ENCODE results near the gene CGREF1. TPM values are rescaled to one million over a fixed set of nuclear protein-coding genes. Genes with fewer than 3 reads are reported as not detected.

CGREF1 gene
- total RNA-seq, 1 donor from 2014 or later: 2.2 TPM

- no peak for DNase-seq (ENCODE audit: extremely low spot score in 2 of 2)
Measured at GRCh38 chr2:27085062-27085672, 33.8 kb downstream of the CGREF1 start.

GRCh38 chr2:27084297-27085061 lies 34.4 kb downstream of the CGREF1 start:
- Histone ChIP-seq H3K4me3 (no peak overlapping the region), H3K27me3 (no peaks in the 10 kb centered on the region), H3K4me1 (peaks cover 65% of the 10 kb centered on the region), H3K27ac (peak overlapping the region; percentile 7), H3K9me3 (no peaks in the 10 kb centered on the region), H3K36me3 (no peaks in the 10 kb centered on the region)
- intact Hi-C loops (cut with DNase I): loop anchor here (5.0 to 10.0 kb wide), 2 partner anchors 50 to 122 kb away; partner anchors contain the start of gene TMEM214
- DNase-seq (ENCODE audit: extremely low spot score in 2 of 2): no peak
- TF ChIP-seq POLR2AphosphoS5 (IDR thresholded peaks at IDR 0.05; ENCODE audit: insufficient read depth in 1 of 2, low read depth in 1 of 2): no peak
- no peak for TF ChIP-seq CTCF (IDR thresholded peaks at IDR 0.05)
- TF ChIP-seq POLR2A (IDR thresholded peaks at IDR 0.05): no peak

More at GRCh38 chr2:27085062-27085672, 33.8 kb downstream of the CGREF1 start:
- Histone ChIP-seq H3K27ac (peak overlapping the region; percentile 83), H3K27me3 (no peaks in the 10 kb centered on the region), H3K9me3 (no peaks in the 10 kb centered on the region), H3K4me3 (peak overlapping the region; percentile 58 to 68), H3K36me3 (no peaks in the 10 kb centered on the region), H3K4me1 (peaks cover 58% of the 10 kb centered on the region)
- TF ChIP-seq POLR2AphosphoS5 (IDR thresholded peaks at IDR 0.05; ENCODE audit: insufficient read depth in 1 of 2, low read depth in 1 of 2): no peak
- TF ChIP-seq CTCF (IDR thresholded peaks at IDR 0.05): no peak
- no peak for TF ChIP-seq POLR2A (IDR thresholded peaks at IDR 0.05)
- intact Hi-C loops (cut with DNase I): loop anchor here (5.0 to 10.0 kb wide), 2 partner anchors 50 to 123 kb away; partner anchors contain the start of gene TMEM214

GRCh38 chr2:27083410-27084296 lies 35.3 kb downstream of the CGREF1 start:
- Histone ChIP-seq H3K27ac (no peak overlapping the region), H3K27me3 (no peaks in the 10 kb centered on the region), H3K4me3 (no peak overlapping the region), H3K9me3 (no peaks in the 10 kb centered on the region), H3K4me1 (peaks cover 67% of the 10 kb centered on the region), H3K36me3 (no peaks in the 10 kb centered on the region)
- no peak for TF ChIP-seq CTCF (IDR thresholded peaks at IDR 0.05)
- no peak for DNase-seq (ENCODE audit: extremely low spot score in 2 of 2)
- intact Hi-C loops (cut with DNase I): loop anchor here (10.0 kb wide), 1 partner anchor 49 kb away; the partner anchor contains the start of gene TMEM214

GRCh38 chr2:27082773-27083409 lies 36.0 kb downstream of the CGREF1 start:
- no peaks in the 10 kb centered on the region for H3K9me3 ChIP-seq
- H3K27ac ChIP-seq: no peak overlapping the region
- TF ChIP-seq CTCF (IDR thresholded peaks at IDR 0.05): no peak
- TF ChIP-seq POLR2AphosphoS5 (IDR thresholded peaks at IDR 0.05; ENCODE audit: insufficient read depth in 1 of 2, low read depth in 1 of 2): no peak
- no peak for TF ChIP-seq POLR2A (IDR thresholded peaks at IDR 0.05)
- H3K4me1 ChIP-seq: peaks cover 69% of the 10 kb centered on the region
- intact Hi-C loops (cut with DNase I): loop anchor here (10.0 kb wide), 1 partner anchor 48 kb away; the partner anchor contains the start of gene TMEM214
- H3K27me3 ChIP-seq: no peaks in the 10 kb centered on the region
- no peaks in the 10 kb centered on the region for H3K36me3 ChIP-seq
- H3K4me3 ChIP-seq: no peak overlapping the region
- no peak for DNase-seq (ENCODE audit: extremely low spot score in 2 of 2)
